ENCODE data around the gene UGT3A2. TPM values are rescaled to one million over a fixed set of nuclear protein-coding genes. Genes with fewer than 3 reads are reported as not detected.

Gene UGT3A2
- total and polyA plus RNA-seq, 7 donors: 0.07 to 0.68 TPM; not detected in 5

DNA sequence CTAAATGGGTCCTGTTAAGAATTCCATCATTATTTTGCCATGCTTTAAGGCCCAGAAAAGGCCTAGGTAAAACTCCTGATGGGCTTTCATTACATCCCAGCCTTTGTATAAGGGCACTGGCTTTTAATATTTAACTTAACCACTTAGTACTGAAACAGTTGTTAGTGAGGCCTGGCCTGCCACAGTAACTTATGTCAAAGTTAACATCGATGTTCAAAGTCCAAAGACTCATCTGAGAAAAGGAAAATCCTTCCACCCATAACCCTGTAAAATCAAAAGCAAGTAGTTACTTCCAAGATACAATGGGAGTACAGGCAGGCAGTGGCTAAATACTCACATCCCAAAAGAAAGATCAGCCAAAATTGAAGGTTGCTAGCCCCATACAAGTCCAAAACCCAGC is 60.5 kb downstream of the UGT3A2 start:
- H3K4me3 ChIP-seq: no peak overlapping the region
- WGBS, 2 donors: 14 to 68% methylated on average over 1 of the region's 1 CpG
- no peaks in the 10 kb centered on the region for H3K4me1 ChIP-seq
- no peaks in the 10 kb centered on the region for H3K9me3 ChIP-seq
- H3K27ac ChIP-seq: no peak overlapping the region
- H3K27me3 ChIP-seq: no peaks in the 10 kb centered on the region
- no peaks in the 10 kb centered on the region for H3K36me3 ChIP-seq
- no peak for TF ChIP-seq EP300 (IDR thresholded peaks at IDR 0.05)
- TF ChIP-seq POLR2A (IDR thresholded peaks at IDR 0.05): no peak
- TF ChIP-seq, protein P1, sequence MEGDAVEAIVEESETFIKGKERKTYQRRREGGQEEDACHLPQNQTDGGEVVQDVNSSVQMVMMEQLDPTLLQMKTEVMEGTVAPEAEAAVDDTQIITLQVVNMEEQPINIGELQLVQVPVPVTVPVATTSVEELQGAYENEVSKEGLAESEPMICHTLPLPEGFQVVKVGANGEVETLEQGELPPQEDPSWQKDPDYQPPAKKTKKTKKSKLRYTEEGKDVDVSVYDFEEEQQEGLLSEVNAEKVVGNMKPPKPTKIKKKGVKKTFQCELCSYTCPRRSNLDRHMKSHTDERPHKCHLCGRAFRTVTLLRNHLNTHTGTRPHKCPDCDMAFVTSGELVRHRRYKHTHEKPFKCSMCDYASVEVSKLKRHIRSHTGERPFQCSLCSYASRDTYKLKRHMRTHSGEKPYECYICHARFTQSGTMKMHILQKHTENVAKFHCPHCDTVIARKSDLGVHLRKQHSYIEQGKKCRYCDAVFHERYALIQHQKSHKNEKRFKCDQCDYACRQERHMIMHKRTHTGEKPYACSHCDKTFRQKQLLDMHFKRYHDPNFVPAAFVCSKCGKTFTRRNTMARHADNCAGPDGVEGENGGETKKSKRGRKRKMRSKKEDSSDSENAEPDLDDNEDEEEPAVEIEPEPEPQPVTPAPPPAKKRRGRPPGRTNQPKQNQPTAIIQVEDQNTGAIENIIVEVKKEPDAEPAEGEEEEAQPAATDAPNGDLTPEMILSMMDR (IDR thresholded peaks at IDR 0.05): no peak
- no peak for TF ChIP-seq POLR2AphosphoS5 (IDR thresholded peaks at IDR 0.05)
- intact Hi-C loops (cut with DNase I): no loop called here
- no peak for DNase-seq

GRCh38 chr5:36001032-36001431 is 65.7 kb downstream of the UGT3A2 start:
- intact Hi-C loops (cut with DNase I): no loop called here
- Histone ChIP-seq H3K9me3 (no peaks in the 10 kb centered on the region), H3K27ac (no peak overlapping the region), H3K4me1 (no peaks in the 10 kb centered on the region), H3K4me3 (no peak overlapping the region), H3K36me3 (no peaks in the 10 kb centered on the region), H3K27me3 (no peaks in the 10 kb centered on the region)
- WGBS, 2 donors: 88 to 90% methylated on average over 3 of the region's 3 CpGs
- no peak for DNase-seq
- no peak for TF ChIP-seq POLR2A (IDR thresholded peaks at IDR 0.05)
- no peak for TF ChIP-seq EP300 (IDR thresholded peaks at IDR 0.05)
- TF ChIP-seq POLR2AphosphoS5 (IDR thresholded peaks at IDR 0.05): no peak
- TF ChIP-seq, protein P1 (IDR thresholded peaks at IDR 0.05): no peak

- no peak overlapping the region for H3K4me3 ChIP-seq
- WGBS, 2 donors: 54 to 65% methylated on average over 1 of the region's 1 CpG
- TF ChIP-seq EP300 (IDR thresholded peaks at IDR 0.05) (no peak), POLR2AphosphoS5 (IDR thresholded peaks at IDR 0.05) (no peak), POLR2A (IDR thresholded peaks at IDR 0.05) (no peak)
- TF ChIP-seq, protein P1 (IDR thresholded peaks at IDR 0.05): no peak
- no peaks in the 10 kb centered on the region for H3K27me3 ChIP-seq
- no peak overlapping the region for H3K27ac ChIP-seq
- no peak for DNase-seq
- no peaks in the 10 kb centered on the region for H3K4me1 ChIP-seq
- no peaks in the 10 kb centered on the region for H3K9me3 ChIP-seq
- intact Hi-C loops (cut with DNase I): no loop called here
- no peaks in the 10 kb centered on the region for H3K36me3 ChIP-seq
These were observed 67.1 kb downstream of the UGT3A2 start for GRCh38 chr5:35999547-35999946.

DNA sequence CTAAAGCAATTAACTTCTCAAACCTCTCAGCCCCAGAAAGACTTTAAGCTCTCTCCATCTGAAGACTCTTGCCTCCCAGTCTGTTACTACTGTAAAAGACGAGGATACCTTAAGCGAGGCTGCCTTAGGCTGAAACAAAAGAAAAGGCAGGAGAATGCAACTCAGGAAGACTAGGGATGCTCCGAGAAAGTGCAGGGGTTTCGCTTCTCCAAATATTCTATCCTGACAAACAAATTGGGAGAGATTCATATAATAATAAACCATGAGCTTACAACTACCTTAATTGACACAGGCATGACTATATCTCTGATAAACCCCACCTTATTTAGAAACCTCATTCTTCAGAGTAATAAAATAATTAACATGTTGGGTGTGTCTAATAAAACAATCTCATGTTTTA is 70.6 kb downstream of the UGT3A2 start:
- no peak overlapping the region for H3K4me3 ChIP-seq
- no peaks in the 10 kb centered on the region for H3K9me3 ChIP-seq
- WGBS, 2 donors: 67 to 87% methylated on average over 4 of the region's 4 CpGs
- intact Hi-C loops (cut with DNase I): no loop called here
- no peak for DNase-seq
- H3K27me3 ChIP-seq: no peaks in the 10 kb centered on the region
- H3K36me3 ChIP-seq: no peaks in the 10 kb centered on the region
- H3K4me1 ChIP-seq: no peaks in the 10 kb centered on the region
- no peak overlapping the region for H3K27ac ChIP-seq
- no peak for TF ChIP-seq POLR2A (IDR thresholded peaks at IDR 0.05)
- TF ChIP-seq EP300 (IDR thresholded peaks at IDR 0.05): no peak
- TF ChIP-seq, protein P1 (IDR thresholded peaks at IDR 0.05): no peak
- TF ChIP-seq POLR2AphosphoS5 (IDR thresholded peaks at IDR 0.05): no peak

- Histone ChIP-seq H3K4me3 (no peak within 1 kb of the TSS), H3K27me3 (no peaks in the 10 kb centered on the region), H3K9me3 (no peaks in the 10 kb centered on the region), H3K4me1 (no peaks in the 10 kb centered on the region), H3K27ac (no peak within 1 kb of the TSS), H3K36me3 (no peaks in the 10 kb centered on the region)
- no peak for DNase-seq
- 16 to 27% methylated on average over 25 of the region's 25 CpGs for WGBS, 2 donors
- no peak for TF ChIP-seq POLR2A (IDR thresholded peaks at IDR 0.05)
- TF ChIP-seq EP300 (IDR thresholded peaks at IDR 0.05): no peak
- TF ChIP-seq, protein P1 (IDR thresholded peaks at IDR 0.05): no peak
- no peak for TF ChIP-seq POLR2AphosphoS5 (IDR thresholded peaks at IDR 0.05)
- intact Hi-C loops (cut with DNase I): no loop called here
These were observed 75.6 kb downstream of the UGT3A2 start, which contains the start of gene UGT3A1 for GRCh38 chr5:35990941-35991611. Gene UGT3A1, minus strand, starts transcription at chr5:35991390. Its CDS starts 150 bp downstream, at chr5:35991240.

Measured in sigmoid colon (tissue), 7 donors.